ENCODE results near the gene CEACAM19.
"Not testable (repeated sequence)": the region's sequence is repeated elsewhere in the genome, so short reads cannot be mapped to it uniquely, and the experiment has no call there.

CEACAM19 gene

DNA sequence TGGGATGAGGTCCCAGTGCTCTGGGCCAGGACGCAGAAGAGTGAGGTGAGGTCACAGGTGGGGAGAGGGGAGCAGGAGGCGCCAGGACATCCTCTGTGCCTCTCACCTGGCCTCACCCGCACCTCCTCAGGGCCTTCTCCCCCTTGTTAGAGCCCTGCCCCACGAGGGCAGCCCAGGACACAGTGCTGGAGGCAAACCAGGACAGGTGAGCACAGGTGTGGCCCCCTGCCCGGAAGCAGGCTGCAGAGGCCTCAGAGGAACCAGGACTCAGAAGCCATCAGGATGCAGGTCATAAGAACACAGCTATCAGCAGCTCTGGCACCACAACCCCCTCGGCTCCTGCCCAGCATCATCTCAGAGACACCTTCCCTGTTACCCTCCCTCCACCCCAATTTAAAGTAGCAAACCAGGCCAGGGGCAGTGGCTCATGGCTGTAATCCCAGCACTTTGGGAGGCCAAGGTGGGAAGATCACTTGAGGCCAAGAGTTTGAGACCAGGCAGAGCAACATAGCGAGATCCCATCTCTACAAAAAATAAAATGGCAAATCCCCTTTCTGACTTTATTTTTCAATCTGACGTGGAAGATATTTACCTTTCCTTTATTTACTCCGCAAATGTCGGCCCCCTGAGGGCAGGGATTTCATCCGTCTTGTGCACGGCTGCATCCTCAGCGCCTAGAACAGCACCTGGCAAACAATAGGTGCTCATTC lies 27.4 kb downstream of the CEACAM19 start, which contains the start of gene CEACAM16:
TSS of gene CEACAM16 (plus strand) at position 660 of the 710 bp plus-strand sequence. CDS start 2,306 bp downstream, outside the sequence.
- DNase-seq (ENCODE audit: low read depth in 1 of 2, low spot score in 1 of 2): no peak

DNA sequence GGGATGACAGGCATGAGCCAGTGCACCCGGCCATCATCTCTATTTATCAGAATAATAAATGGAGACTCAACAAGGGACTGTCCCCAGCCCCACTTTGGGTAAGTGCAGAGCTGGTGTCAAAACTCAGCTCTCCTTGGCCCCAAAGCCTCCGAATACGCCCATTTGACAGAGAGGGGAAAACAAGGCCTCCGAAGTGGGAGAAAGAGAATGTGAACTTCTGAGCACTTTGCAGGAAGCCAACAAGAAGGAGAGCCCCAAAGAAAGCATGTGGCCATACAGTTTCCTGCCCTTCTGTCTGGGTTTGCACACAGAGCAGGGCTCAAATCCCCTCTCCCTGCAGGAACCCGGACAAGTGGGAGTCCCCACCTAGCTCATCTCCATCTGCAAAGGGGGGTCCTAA lies 29.3 kb downstream of the CEACAM19 start:
- no peak for DNase-seq (ENCODE audit: low read depth in 1 of 2, low spot score in 1 of 2)

DNA sequence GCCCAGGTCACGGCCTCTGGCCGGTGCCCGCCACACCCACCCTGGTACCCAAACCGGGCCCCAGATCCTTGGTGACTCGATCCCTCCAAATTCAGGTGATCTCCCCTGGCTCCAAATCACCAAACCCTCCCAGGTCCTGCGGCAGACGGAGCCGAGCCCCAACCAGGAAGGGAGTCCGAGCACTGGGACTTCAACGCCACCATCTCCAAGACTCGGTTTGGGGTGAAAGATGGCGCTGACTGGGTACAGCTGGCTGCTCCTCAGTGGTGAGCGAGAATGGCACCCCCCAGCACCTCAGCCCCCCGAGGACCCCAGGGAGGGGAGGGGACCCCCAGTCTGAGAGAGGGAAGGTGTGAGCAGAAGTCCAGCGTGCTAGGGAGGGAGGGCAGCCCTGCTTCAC lies 29.9 kb downstream of the CEACAM19 start:
- DNase-seq (ENCODE audit: low read depth in 1 of 2, low spot score in 1 of 2): no peak

DNA sequence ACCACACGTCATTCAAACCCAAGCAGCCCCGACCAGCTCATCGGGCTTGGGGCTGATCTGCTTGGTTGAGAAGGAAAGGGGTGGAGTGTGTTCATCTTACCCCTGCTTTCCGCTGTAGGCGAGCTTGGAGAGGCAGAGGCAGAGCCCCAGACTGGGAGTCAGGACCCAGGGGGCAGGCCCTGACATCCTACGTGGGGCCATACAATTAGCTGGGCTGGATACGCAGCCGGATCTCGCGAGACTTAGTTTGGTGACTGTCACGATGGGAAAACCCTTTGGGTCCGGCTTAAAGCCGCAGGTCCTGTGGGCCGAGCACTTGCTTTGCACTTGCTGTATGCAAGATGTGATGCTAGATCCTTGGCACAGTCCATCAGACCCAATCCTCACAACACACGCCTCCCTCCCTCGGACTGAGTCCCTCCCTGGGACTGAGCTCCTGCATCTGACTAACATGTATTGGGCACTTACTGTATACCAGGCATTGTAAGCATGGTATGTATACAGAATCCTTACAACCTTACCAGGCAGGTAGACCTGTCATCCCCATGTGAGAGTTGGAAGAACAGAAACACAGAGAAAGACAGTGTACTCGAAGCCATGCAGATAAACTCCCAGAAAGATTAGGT lies 31.4 kb downstream of the CEACAM19 start:
- no peak for DNase-seq (ENCODE audit: low read depth in 1 of 2, low spot score in 1 of 2)

DNA sequence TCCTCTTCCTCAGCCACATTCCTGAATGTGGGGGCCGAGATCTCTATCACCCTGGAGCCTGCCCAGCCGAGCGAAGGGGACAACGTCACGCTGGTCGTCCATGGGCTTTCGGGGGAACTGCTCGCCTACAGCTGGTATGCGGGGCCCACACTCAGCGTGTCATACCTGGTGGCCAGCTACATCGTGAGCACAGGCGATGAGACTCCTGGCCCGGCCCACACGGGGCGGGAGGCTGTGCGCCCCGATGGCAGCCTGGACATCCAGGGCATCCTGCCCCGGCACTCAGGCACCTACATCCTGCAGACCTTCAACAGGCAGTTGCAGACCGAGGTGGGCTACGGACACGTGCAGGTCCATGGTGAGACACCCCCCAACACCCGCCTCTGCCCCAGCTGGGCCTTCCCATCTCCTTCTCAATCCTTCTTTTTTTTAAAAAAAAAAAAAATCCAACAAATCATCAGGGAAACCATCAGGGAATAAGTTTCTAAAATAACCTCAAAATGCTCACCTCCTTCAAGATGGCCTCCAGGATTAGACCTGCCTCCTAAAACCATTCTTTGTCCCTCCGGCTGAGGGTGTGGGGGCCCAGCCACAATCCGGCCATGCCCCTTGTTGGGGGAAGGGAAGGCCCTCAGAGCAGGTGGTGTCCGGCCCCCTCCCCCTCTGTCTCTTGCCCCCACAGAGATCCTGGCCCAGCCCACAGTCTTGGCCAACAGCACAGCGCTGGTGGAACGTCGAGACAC lies 32.2 kb downstream of the CEACAM19 start:
- no peak for DNase-seq (ENCODE audit: low read depth in 1 of 2, low spot score in 1 of 2)

DNA sequence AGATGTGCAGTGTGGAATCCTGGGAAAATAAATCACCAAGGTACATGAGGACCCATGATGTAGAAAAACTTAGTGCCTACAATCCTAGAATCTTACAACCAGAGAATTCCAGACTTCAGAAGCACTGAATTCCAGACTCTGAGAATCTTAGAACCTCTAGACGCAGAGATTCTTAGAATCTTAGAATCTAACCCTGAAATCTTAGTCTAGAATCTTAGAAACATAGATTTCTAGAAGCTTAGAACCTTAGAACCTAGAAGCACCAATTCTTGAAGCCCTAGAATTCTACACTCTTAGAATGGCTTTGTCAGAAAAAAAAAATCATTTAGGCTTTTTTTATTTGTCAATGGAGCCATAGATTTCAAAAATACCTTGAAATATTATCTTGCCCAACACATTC lies 33.7 kb downstream of the CEACAM19 start:
- no peak for DNase-seq (ENCODE audit: low read depth in 1 of 2, low spot score in 1 of 2)

DNA sequence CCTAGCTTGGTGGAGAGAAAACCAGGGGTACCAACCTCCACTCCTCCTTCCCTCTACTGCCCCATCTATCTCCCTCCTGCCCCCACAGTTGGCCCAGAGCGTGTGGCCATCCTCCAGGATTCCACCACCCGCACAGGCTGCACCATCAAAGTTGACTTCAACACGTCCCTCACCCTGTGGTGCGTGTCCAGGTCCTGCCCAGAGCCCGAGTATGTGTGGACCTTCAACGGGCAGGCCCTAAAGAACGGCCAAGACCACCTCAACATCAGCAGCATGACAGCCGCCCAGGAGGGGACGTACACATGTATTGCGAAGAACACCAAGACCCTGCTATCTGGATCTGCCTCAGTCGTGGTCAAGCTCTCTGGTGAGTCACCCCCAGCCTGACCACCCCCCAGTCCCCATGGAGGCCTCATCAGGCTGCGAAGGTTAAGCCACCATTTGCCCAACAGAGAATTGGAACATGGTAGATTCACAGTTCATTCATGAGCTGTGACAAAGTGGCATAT lies 34.3 kb downstream of the CEACAM19 start:
- DNase-seq (ENCODE audit: low read depth in 1 of 2, low spot score in 1 of 2): no peak

DNA sequence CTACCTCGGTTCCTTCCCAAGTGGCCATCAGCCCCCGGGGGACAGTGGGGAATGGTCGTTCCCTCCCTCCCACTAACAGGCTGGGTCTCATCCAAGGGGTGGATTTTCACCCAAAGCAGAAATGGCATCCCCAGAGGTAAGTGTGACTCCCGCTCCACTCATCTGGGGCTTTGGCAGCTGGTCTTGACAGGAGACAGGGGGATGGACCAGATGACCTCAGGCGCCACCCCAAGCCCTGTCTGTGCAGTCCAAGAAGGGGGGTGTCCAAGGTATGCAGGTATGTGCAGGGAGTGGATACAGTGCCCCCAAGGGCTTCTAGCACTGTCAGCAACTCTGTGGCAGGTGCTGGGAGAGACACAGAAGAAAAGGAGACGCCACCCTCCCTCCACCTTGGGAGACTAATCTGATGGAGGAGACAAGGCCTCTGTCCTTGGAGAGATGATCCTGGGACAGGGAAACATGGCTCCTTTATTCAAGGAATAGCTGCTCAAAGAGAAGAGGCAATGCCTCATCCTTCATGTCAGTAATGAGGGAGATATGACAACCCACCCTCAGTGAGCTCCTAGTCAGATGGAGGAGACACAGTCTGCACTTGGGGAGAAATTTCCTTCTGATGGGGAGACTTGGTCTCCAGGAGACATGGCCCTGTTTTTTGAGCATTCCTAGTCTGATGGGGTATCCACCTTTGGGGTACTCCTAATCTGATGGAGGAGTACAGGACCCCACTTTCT lies 35.4 kb downstream of the CEACAM19 start:
- no peak for DNase-seq (ENCODE audit: low read depth in 1 of 2, low spot score in 1 of 2)

DNA sequence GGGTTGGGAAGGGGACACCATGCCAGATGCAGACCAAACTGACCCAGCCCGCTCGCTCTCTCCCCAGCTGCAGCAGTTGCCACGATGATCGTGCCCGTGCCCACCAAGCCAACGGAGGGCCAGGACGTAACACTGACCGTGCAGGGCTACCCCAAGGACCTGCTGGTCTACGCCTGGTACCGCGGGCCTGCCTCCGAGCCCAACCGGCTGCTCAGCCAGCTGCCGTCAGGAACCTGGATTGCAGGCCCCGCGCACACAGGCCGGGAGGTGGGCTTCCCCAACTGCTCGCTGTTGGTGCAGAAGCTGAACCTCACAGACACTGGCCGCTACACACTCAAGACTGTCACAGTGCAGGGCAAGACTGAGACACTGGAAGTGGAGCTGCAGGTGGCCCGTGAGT lies 36.5 kb downstream of the CEACAM19 start:
- no peak for DNase-seq (ENCODE audit: low read depth in 1 of 2, low spot score in 1 of 2)

DNA sequence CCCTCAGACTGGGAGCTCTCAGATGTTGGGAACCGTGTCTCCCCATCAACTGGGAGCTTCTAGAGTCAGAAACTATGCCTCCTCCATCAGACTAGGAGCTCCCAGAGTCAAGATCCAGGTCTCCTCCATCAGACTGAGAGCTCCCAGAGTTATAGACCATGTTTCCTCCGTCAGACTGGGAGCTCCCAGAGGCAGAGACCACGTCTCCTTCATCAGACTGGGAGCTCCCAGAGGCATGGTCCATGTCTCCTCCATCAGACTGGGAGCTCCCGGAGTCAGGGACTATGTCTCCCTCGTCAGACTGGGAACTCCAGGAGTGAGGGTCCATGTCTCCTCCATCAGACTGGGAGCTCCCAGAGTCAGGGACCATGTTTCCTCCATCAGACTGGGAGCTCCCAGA lies 37.7 kb downstream of the CEACAM19 start:
- DNase-seq (ENCODE audit: low read depth in 1 of 2, low spot score in 1 of 2): no peak

DNA sequence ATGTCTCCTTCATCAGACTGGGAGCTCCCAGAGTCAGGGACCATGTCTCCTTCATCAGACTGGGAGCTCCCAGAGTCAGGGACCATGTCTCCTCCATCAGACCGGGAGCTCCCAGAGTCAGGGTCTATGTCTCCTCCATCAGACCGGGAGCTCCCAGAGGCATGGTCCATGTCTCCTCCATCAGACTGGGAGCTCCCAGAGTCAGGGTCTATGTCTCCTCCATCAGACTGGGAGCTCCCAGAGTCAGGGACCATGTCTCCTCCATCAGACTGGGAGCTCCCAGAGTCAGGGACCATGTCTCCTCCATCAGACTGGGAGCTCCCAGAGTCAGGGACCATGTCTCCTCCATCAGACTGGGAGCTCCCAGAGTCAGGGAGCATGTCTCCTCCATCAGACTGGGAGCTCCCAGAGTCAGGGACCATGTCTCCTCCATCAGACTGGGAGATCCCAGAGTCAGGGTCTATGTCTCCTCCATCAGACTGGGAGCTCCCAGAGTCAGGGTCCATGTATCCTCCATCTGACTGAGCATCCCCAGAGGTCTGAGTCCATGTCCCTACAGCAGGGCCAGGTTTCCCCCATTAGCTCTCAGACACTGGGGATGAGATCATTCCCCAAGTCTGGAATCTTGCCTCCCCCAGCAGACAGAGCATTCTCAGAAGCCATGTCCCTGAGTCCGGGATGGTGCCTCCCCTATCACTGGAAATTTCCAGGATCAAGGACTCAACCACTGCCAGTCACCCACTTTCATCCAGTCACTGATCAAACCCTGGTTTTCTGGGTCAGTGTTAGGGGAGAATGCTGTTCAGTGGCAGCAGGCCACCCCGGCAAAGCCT lies 38.4 kb downstream of the CEACAM19 start:
- DNase-seq (ENCODE audit: low read depth in 1 of 2, low spot score in 1 of 2): not testable (repeated sequence)

DNA sequence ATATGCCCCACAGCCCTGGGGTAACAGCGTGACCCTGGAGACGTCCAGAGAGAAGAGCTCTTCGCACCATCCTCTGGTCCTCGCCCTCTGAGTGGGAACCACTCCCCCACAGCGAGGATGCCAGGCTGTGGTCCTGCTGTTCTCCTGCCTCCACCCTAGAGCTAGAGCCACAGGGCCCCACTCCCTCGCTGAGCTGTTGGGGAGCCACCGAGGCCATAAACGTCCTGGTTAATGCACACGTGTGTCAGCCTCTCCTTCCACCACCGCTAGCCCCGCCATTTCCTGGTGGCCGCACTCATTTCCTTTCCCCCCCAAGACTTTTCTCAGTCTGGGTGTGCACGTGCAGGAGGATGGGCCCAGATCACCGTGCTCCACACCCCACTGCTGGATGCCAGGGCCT lies 39.2 kb downstream of the CEACAM19 start:
- no peak for DNase-seq (ENCODE audit: low read depth in 1 of 2, low spot score in 1 of 2)

DNA sequence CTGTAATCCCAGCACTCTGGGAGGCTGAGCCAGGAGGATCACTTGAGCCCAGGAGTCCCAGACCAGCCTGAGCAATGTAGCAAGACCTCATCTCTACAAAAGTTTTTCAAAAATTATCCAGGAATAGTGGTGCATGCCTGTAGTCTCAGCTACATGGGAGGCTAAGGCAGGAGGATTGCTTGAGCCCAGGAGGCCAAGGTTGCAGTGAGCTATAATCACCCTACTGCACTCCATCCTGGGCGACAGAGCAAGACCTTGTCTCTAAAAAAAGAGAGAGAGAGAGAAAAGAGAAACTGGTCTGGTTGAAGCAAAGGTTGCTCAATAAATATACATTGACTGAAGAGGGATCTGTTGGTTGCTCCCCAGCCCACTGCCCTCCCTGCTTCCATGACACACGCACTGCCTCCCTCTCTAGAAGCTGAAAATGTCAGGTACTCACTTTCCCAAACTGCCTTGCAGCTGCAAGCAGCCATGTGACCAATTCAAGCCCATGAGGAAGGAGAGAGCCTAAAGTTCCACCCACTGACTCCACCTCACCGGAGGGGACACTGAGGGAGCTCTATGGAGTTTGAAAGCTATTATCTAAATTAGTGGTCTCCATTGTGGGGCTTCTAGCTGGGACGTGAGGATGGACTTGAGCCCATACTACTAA lies 41.7 kb downstream of the CEACAM19 start:
- no peak for DNase-seq (ENCODE audit: low read depth in 1 of 2, low spot score in 1 of 2)

DNA sequence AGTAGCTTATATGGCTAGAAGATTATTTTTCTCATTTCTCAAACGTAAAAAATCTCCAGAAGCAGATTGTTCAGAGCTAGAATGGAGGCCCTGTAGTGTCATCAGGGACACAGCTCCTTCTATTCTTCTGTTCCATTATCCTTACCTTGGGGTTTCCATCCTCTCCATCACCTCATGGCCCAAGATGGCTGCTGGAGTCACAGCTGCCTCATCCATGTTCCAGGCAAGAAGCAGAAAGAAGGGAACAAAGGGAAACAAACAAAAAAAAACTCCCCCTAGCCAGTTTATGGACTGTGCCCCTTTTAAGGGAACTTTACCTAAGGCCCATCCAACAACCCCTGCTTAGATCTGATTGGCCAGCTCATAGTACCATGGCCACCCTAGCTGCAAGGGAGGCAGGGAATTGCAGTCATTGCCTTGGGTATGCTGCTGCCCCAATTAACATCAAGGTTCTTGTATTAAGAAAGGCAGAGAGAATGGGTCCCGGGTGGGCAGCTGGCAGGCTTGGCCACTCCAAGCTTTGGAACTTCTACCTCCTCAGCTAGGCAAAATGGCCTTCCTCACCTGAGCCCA lies 43.4 kb downstream of the CEACAM19 start:
- DNase-seq (ENCODE audit: low read depth in 1 of 2, low spot score in 1 of 2): no peak

DNA sequence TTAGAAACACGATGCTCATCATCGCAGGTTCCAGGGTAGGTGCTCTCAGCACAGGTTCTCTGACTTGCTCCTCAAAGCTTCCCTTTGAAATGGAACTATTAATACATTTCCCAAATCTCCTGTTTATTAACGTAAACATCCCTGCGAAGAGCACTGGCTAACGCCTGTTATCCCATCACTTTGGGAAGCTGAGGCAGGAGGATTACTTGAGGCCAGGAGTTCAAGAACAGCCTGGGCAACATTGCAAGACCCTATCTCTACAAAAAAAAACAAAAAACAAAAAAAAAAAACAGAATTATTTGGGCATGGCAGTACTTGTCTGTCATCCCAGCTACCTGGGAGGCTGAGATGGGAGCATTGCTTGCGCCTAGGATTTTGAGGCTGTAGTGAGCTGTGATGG lies 46.3 kb downstream of the CEACAM19 start:
- no peak for DNase-seq (ENCODE audit: low read depth in 1 of 2, low spot score in 1 of 2)

DNA sequence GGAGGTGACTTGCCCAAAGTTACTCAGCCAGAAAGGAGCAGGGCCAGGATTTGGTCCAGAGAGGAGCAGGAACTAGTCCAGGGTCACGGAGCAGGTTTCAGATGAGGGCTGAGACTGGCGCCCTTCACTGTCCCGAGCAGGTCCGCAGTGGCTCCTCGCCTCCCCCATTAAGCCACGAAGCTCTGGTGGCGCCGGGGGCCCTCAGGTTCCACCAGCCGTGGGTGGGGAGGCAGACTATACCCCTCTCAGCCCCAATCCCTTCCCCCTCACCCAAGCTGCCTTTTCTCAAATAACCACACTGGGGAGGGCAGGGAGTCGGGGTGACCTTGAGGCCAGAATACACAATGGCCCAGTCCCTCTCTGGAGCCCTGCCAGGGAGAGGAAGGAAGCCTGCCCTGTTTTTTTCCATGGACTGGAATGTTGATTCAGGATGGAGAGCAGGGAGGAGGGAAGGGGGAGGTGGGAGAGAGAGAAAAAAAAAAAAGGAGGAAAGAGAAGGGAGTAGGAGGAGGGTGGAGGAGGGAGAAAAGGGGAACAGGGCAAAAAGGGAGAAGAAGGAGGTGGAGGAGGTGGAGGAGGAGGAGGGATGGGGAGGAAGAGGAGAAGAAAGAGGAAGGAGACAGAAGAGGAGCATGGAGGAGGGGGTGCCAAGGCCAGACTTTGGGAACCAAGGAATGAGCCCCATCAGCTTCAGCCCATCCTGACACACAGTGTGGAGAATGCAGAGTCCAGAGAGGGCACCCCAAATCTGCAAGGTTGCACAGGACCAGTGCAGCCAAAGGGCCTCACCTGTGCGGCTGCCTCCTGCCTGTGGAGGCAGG lies 47.4 kb downstream of the CEACAM19 start:
- no peak for DNase-seq (ENCODE audit: low read depth in 1 of 2, low spot score in 1 of 2)

DNA sequence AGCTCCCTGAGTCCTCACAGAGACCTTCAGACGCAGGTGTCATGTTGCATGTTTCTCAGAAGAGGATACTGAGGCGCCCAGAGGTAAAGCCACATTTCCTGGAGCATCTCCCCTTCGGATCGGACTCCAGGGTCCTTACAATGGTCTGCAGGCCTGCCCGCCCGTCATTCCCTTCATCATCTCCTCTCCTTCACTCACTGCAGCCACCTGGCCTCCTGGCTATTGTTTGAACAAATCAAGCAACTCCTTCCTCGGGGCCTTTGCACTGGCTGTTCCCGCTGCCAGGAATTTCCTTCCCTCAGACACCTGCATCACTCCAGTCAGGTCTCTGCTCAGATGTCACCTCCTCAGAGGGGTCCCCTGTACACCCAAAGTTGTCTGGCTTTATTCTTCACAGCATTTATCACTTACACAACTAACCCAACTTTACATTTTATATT lies 48.0 kb downstream of the CEACAM19 start:
- no peak for DNase-seq (ENCODE audit: low read depth in 1 of 2, low spot score in 1 of 2)

DNA sequence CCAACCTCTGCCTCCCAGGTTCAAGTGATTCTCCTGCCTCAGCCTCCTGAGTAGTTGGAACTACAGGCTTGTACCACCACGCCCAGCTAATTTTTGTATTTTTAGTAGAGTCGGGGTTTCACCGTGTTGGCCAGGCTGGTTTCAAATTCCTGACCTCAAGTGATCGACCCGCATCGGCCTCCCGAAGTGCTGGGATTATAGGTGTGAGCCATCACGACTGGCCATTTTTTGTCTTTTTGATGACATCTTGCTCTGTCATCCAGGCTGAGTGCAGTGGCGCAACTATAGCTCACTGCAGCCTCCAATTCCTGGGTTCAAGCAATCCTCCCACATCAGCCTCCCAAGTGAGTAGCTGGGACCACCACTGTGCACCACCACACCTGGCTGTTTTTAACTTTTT lies 49.1 kb downstream of the CEACAM19 start:
- DNase-seq (ENCODE audit: low read depth in 1 of 2, low spot score in 1 of 2): not testable (repeated sequence)

DNA sequence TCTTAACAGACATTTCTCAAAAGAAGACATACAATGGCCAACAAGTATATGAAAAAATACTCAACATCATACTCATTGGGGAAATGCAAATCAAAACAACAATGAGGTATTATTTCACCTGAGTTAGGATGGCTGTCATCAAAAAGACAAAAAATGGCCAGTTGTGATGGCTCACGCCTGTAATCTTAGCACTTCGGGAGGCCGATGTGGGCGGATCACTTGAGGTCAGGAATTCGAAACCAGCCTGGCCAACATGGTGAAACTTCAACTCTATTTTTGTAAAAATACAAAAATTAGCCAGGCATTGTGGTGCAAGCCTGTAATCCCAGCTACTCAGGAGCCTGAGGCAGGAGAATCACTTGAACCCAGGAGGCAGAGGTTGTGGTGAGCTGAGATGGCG lies 49.7 kb downstream of the CEACAM19 start:
- DNase-seq (ENCODE audit: low read depth in 1 of 2, low spot score in 1 of 2): no peak

Data from activated CD4-positive, alpha-beta T cell treated with anti-CD3 and anti-CD28 coated beads, Interleukin-2, amount 50 U/mL, for 24 hours (primary cell).